Endothelial cell of umbilical vein (primary cell): Measurements from ENCODE around the gene ESRRB. TPM values are rescaled to one million over a fixed set of nuclear protein-coding genes. Genes with fewer than 3 reads are reported as not detected.

Source experiments
- BruUV-seq: library from RNA; stranded (reverse); fragments of 400-500 nt; replicated peaks from 2 replicates; lab custom pipeline; 2021; lab: Mats Ljungman, UMichigan
- CTCF ChIA-PET: fragments of 300-600, 350-600 bp; sonication (Branson Sonifier 250); formaldehyde crosslinking; loops from one replicate; lab custom pipeline; 2021; ENCODE audit warnings: antibody characterized with exemption, inconsistent platforms; lab: Charles Lee
- POLR2A ChIA-PET: fragments of 300-600, 350-600 bp; sonication (Branson Sonifier 250); formaldehyde crosslinking; loops from one replicate; lab custom pipeline; 2021; ENCODE audit warnings: antibody characterized with exemption, inconsistent platforms; lab: Charles Lee
- DNase-seq: peaks from one replicate; pipeline ENCODE4 v3.0.0-alpha.2; 2011; ENCODE audit warnings: low read depth, low spot score
- FAIRE-seq: peaks from 2 replicates; lab custom pipeline; 2011; peaks lifted over from hg19 to GRCh38; lab: Jason Lieb, UNC
- H2AFZ ChIP-seq: 2 replicates; pipeline ENCODE4 v1.6.0; 2012; ENCODE audit warnings: low read depth, low read length, control low read depth, inconsistent platforms
- H3K27ac ChIP-seq: 2 replicates; pipeline ENCODE4 v1.5.1; 2011; ENCODE audit warnings: low read depth, mild to moderate bottlenecking, control low read depth, low read length, moderate library complexity; ENCODE audit not compliant: insufficient read depth
- H3K27me3 ChIP-seq, 2 experiments: 2 replicates each; pipeline versions ENCODE4 v1.6.0 to v1.6.1; 2011; ENCODE audit warnings: low read length in 2 of 2, mixed read lengths in 1 of 2; ENCODE audit not compliant: control insufficient read depth in 2 of 2, insufficient read depth in 2 of 2
- H3K36me3 ChIP-seq, 2 experiments: 2 replicates in 1 of 2; 3 replicates in 1 of 2; pipeline ENCODE4 v1.5.1; 2011; ENCODE audit warnings: low read length in 2 of 2, mild to moderate bottlenecking in 1 of 2, moderate library complexity in 1 of 2; ENCODE audit not compliant: control insufficient read depth in 2 of 2, insufficient read depth in 2 of 2; ENCODE audit errors: extremely low read depth in 1 of 2
- H3K4me1 ChIP-seq: 3 replicates; pipeline ENCODE4 v1.5.1; 2011; ENCODE audit warnings: mild to moderate bottlenecking, low read length; ENCODE audit not compliant: control insufficient read depth, insufficient read depth; ENCODE audit errors: extremely low read depth
- H3K4me2 ChIP-seq: 2 replicates; pipeline ENCODE4 v1.6.1; 2011; ENCODE audit warnings: low read length, control low read depth, mixed read lengths; ENCODE audit not compliant: insufficient read depth
- H3K4me3 ChIP-seq, 3 experiments: fragments of 200-600 bp in 1 of 3; sonication (generic), shearing (Covaris generic) in 1 of 3; replicated peaks in 1 of 3; 2 replicates each; pipeline ENCODE4 v1.5.1; 2011 to 2016; ENCODE audit warnings: control low read depth in 3 of 3, low read length in 3 of 3, mild to moderate bottlenecking in 2 of 3, inconsistent platforms in 1 of 3, low read depth in 1 of 3, moderate library complexity in 1 of 3; ENCODE audit not compliant: insufficient read depth in 1 of 3
- H3K79me2 ChIP-seq: 2 replicates; pipeline ENCODE4 v1.6.0; 2012; ENCODE audit warnings: low read length, inconsistent platforms; ENCODE audit not compliant: control insufficient read depth, insufficient read depth
- H3K9ac ChIP-seq: replicated peaks from 2 replicates; pipeline ENCODE3; 2011; ENCODE audit warnings: low read length, control low read depth; ENCODE audit not compliant: insufficient read depth; ENCODE audit errors: extremely low read depth
- H3K9me1 ChIP-seq: replicated peaks from 3 replicates; pipeline ENCODE4 v1.6.0; 2011; ENCODE audit warnings: mild to moderate bottlenecking, low read length; ENCODE audit not compliant: control insufficient read depth, insufficient read depth; ENCODE audit errors: extremely low read depth
- H3K9me3 ChIP-seq: replicated peaks from 2 replicates; pipeline ENCODE4 v1.5.1; 2012; ENCODE audit warnings: low read length, inconsistent platforms; ENCODE audit not compliant: control insufficient read depth, insufficient read depth
- H4K20me1 ChIP-seq: replicated peaks from 2 replicates; pipeline ENCODE3; 2011; ENCODE audit warnings: mild to moderate bottlenecking, low read length; ENCODE audit not compliant: control insufficient read depth, insufficient read depth; ENCODE audit errors: extremely low read depth
- CTCF ChIP-seq, 2 donors: IDR thresholded peaks; 1 replicate in 1 of 2; 2 replicates in 1 of 2; pipeline ENCODE4 v1.5.1; 2011; ENCODE audit warnings: low read length in 2 of 2, mild to moderate bottlenecking in 2 of 2, moderate library complexity in 2 of 2, control low read depth in 1 of 2, inconsistent platforms in 1 of 2, low read depth in 1 of 2; ENCODE audit not compliant: insufficient read depth in 1 of 2; ENCODE audit errors: extremely low read depth in 1 of 2
- EZH2 ChIP-seq: IDR thresholded peaks from 2 replicates; pipeline ENCODE4 v1.6.1; 2012; ENCODE audit warnings: borderline replicate concordance, low read depth, mild to moderate bottlenecking, moderate library complexity, low read length, inconsistent platforms; ENCODE audit not compliant: severe bottlenecking
- FOS ChIP-seq: IDR thresholded peaks from 2 replicates; pipeline ENCODE4 v1.6.1; 2011; ENCODE audit warnings: mild to moderate bottlenecking, low read length, moderate library complexity, borderline replicate concordance; ENCODE audit not compliant: insufficient read depth
- GATA2 ChIP-seq: IDR thresholded peaks from 2 replicates; pipeline ENCODE4 v1.7.0; 2011; ENCODE audit warnings: low read depth, mild to moderate bottlenecking, moderate library complexity, mixed read lengths, low read length; ENCODE audit not compliant: insufficient read length, insufficient read depth
- JUN ChIP-seq: IDR thresholded peaks from 2 replicates; pipeline ENCODE4 v1.6.1; 2011; ENCODE audit warnings: borderline replicate concordance, low read depth; ENCODE audit not compliant: insufficient read length, insufficient read depth
- MAX ChIP-seq: IDR thresholded peaks from 2 replicates; pipeline ENCODE4 v1.6.1; 2011; ENCODE audit not compliant: insufficient read depth, insufficient read length
- MYC ChIP-seq: IDR thresholded peaks from one replicate; pipeline ENCODE4 v1.6.1; 2011; ENCODE audit warnings: mild to moderate bottlenecking, low read depth, low read length
- POLR2A ChIP-seq: IDR thresholded peaks from 2 replicates; pipeline ENCODE4 v1.6.1; 2012; ENCODE audit warnings: low read depth, mild to moderate bottlenecking, control low read depth, low read length
- dilution Hi-C: fragments of 300-500 bp; cut with MboI; formaldehyde crosslinking; loops from one replicate; pipeline ENCODE4 v1.15.0; 2019; ENCODE audit warnings: low sequenced_read_pairs; ENCODE audit not compliant: extremely low pct_ligation_motif_present
- intact Hi-C: fragments of 100-400 bp; cut with micrococcal nuclease; formaldehyde crosslinking; loops from one replicate; pipeline ENCODE4 v1.10.0; 2022
- polyA plus RNA-seq, 4 experiments: library from polyadenylated mRNA; depleted of rRNA in 3 of 4; stranded (reverse) in 3 of 4; unstranded in 1 of 4; fragments of >200 nt; gene quantifications; 2 replicates each; pipeline versions ENCODE4 v1.2.1 to v1.2.3, GENCODE V29; 2011 to 2012; ENCODE audit warnings: missing spikeins in 1 of 4
- total RNA-seq: library from RNA; stranded (reverse); gene quantifications from 2 replicates; pipeline ENCODE4 v1.2.3, GENCODE V29; 2021

Gene ESRRB
- total and polyA plus RNA-seq, 2 donors (not counting 3 experiments of a cell fraction or from before 2014, with no cell fraction given), result not detected

GRCh38 chr14:76343386-76343785, 32.6 kb upstream of the ESRRB start:
- no peaks in the 10 kb centered on the region for H3K9me1 ChIP-seq
- POLR2A ChIA-PET, result no interaction called here
- TF ChIP-seq EZH2 (no peak), POLR2A (no peak), JUN (no peak), MYC (no peak), MAX (no peak), GATA2 (no peak), CTCF (IDR thresholded peaks at IDR 0.05; ENCODE audit: extremely low read depth in 1 of 2, insufficient read depth in 1 of 2, low read depth in 1 of 2, low read length in 2 of 2) (no peak), FOS (no peak)
- no peak for DNase-seq
- intact Hi-C loops (no loop called here), dilution Hi-C loops (no loop called here)
- no peak overlapping the region for H3K4me3 ChIP-seq
- H3K79me2 ChIP-seq, result no peaks in the 10 kb centered on the region
- no peak overlapping the region for H2AFZ ChIP-seq
- no peak overlapping the region for H3K4me2 ChIP-seq
- H3K27ac ChIP-seq, result no peak overlapping the region
- H3K9me3 ChIP-seq, result no peaks in the 10 kb centered on the region
- FAIRE-seq, result no peak
- no TSS peak for BruUV-seq
- peaks cover 7% of the 10 kb centered on the region for H3K4me1 ChIP-seq
- H3K27me3 ChIP-seq, result peaks cover 4 to 14% of the 10 kb centered on the region in 2 experiments
- CTCF ChIA-PET, result interaction anchor here (1.0 kb wide), 1 partner anchor 634 kb away, joined by 3 read pairs; no protein-coding TSS in a partner anchor
- no peak overlapping the region for H3K9ac ChIP-seq
- H4K20me1 ChIP-seq, result no peaks in the 10 kb centered on the region
- H3K36me3 ChIP-seq, result no peaks in the 10 kb centered on the region
